NCI-H146 treated with DMSO at 0.1 percent for 48 hours (cell line): ENCODE data around the gene B3GALT5.
"Not testable (repeated sequence)": the region's sequence is repeated elsewhere in the genome, so short reads cannot be mapped to it uniquely, and the experiment has no call there.

ENCODE experiments used
- DNase-seq: peaks from one replicate; lab custom pipeline; 2025; ENCODE audit not compliant: unreplicated experiment; lab: John Stamatoyannopoulos, UW

B3GALT5 gene

DNA sequence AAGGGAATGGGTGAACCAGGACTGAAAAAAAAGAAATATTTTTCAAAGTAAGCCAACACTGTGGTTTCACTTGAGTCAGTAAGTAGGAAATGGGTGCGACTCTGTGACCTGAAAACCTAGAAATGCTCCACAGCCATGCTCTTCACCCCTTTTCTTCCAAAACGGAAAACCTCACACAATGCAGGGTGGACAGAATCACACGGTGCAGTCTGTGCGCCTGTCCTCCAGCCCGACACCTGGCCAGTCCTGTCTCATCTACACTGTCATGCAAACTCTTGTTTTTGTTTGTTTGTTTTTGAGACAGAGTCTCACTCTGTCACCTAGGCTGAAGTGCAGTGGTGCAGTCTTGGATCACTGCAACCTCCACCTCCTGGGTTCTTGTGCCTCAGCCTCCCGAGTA lies 53.3 kb downstream of the B3GALT5 start:
- no peak for DNase-seq

DNA sequence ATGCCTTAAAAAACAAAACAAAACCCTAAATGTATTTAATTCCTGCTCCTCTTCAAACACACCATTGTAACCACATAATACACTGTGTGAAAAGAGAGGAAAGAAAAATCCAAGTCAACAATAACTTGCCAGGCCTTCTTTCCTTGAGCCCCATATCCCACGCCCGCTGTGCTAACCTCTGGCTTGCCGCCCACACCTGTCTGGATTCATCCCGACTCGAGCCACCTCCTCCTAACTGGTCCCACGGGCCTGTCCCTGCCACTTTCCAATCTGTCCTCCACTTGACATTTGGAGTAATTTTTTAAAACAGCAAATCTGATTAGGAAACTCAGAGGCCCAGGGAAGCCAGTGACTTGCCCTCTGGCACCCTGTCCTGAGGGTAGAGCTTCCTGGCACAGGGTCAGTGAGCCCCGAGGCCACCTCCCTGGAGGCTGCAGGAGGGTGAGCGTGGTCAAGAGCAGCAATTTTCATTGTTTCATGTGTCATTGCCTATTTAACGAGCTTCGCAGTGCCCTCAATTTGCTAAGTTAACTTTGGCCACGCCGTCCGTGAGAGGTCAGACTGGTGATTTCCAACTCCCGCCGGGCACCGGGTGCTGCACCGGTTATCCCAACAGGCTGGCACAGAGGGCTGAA lies 54.1 kb downstream of the B3GALT5 start:
- DNase-seq = no peak

DNA sequence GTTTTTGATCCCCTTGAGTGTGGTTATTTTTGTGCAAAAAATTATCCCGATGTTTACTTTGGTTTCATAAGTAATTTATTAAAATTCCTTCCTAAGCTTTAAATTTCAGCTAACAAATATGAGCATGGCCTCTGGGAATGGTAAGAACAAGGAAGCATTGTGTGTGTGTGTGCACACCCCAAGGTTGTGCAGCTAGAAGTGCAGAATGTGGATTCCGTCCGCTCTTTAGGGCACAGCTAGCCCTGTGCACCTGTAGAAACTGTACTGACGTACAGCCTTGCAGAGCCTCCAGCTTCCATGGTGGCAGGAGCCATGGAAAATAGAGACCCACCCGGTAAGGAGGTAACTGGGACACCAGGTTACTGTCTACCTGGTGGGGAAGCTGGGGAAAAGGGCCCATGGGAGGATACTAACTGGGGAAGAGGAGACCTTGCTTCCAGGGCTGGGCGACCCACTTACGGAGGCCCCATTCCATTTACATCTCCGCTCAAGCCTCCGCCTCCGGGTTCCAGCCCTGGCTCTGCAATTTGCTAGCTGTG lies 54.7 kb downstream of the B3GALT5 start:
- no peak for DNase-seq

DNA sequence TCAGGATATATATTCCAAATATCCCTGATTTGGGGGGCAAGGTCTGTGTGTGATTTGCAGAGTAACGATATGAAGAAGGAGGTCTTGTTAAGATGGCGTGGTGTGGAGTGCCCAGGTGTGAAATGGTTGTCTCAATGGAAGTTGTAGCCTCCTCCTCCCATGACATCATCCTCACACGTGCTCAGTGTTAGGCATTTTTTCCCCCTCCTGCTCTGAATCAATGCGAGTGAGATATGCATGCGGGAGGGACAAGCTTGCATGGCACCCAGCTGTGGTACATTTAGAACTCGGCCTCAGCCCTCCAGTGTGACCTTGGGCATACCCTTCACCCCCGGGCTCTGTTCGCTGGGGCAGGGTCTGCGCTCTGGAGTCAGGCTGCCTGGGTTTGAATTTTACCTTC lies 55.6 kb downstream of the B3GALT5 start:
- DNase-seq = no peak

DNA sequence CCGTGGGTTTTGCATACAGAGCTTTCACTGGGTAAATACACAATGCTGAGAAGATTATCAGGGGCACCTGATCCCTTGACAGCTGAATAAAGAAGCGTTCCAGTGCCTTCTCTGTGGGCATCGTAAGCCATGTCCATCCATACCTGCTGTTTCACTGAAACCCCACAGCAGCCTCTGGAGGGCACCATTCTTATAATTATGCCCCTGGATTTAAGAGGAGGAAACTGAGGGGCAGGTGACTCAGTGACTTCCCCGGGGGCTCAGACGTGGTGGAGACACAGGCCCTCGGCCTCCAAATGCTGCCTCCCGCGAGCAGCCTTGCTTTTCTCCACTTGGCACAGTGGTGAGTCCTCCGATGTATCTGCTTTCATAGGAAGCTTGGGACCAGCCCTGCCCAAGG lies 56.7 kb downstream of the B3GALT5 start:
- no peak for DNase-seq

DNA sequence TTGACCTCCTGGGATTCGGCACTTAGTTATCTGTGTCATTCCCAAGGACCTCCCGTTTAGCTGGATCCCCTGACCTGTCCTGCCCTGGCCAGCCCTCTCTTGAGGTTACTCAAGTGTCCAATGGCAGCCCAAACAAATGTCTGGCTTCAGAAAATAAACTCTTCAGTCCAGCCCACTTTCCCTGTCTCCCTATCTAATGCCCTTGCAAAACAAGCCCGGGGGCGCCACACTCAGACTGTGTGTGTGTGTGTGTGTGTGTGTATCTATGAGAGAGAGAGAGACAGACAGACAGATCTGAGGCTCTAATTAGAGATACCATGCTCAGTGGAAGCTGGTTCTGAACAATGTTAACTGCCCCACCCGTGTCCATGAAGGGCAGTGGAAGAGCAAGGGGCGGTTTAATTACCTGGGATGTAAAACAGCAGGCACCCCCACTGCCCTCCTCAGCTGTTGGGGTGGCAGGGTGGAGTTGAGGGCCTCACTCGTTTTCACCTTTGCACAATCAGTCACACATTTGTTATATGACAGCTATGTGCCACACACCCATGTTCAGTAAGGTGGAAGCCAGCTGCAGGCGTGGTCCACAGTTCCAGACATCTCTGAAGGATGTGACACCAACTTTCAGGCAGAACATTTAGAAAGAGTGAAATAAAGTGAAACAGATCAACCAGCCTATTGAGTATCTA lies 57.4 kb downstream of the B3GALT5 start:
- no peak for DNase-seq

DNA sequence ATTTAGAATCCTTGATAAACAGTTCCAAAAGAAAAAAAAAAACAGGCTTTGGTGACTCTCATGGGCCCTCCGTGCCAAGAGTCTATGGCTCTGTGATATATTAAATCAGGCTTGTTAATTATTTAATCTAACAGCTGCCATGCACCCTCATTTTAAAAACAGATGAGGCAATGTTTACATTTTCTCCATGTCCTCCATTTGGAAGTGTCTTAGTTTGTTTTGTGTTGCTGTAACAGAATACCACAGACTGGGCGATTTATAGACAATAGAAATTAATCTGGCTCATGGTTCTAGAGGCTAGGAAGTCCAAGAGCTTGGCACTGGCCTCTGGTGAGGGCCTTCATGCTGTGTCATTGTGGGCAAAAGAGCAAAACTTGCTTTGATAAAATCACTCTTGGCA lies 58.0 kb downstream of the B3GALT5 start:
- no peak for DNase-seq

DNA sequence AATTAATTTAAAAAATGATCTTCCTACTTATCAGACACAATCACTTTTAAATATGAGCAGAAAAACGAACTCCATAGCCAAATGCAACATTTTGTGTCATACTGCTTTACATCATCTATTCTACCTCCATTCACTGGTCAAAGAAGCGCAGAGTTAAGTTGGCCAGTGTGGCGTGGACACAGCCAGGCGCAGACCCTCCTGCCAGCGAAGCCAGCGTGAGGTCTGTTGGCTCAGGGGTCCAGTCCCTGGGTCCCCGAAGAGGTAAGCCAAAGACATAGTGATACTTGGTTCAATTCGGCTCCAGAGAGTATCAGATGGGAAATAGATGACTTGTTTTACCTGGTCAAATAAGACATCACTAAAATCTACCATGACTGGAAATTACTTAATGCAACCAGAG lies 59.2 kb downstream of the B3GALT5 start:
- DNase-seq = no peak

DNA sequence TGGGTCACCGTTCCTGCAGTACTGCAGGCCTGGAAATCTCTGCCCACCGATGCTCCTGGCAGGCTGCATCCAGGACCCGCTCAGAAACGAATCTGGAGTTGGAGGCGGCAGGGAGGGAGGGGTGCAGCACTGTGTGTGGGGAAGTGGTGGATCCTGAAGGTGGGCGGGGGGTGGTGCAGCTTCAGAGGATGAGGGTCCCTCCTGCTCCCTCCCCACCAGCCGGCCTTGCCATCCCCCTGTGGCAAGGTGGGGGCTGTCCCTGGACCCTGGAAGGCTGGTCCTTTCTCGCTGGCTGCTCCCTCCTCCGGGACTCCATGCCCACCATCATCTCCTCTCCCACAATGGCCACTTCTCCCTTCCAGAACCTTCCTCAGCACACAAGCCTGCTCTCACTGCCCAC lies 60.4 kb downstream of the B3GALT5 start:
- DNase-seq = no peak

DNA sequence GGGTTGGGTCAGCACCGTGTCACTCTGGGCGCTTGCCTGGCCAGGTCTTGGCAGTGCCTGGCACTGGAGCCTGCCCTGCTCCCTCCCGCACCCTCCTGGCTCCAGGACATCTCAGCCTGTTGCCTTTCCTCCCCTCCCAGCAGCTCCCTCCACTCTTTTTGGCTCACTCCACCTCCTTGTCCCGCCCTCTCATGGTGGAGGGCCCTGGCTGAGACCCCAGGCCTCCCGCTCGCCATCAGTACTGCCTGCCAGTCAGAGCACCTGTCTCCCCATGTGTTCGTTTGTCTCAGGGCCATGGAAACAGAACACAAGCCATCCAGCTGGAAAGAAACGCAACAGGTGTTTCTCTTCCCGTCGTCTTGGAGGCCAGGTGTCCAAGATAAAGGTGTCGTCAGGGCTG lies 61.0 kb downstream of the B3GALT5 start:
- peak; percentile 8 for DNase-seq

DNA sequence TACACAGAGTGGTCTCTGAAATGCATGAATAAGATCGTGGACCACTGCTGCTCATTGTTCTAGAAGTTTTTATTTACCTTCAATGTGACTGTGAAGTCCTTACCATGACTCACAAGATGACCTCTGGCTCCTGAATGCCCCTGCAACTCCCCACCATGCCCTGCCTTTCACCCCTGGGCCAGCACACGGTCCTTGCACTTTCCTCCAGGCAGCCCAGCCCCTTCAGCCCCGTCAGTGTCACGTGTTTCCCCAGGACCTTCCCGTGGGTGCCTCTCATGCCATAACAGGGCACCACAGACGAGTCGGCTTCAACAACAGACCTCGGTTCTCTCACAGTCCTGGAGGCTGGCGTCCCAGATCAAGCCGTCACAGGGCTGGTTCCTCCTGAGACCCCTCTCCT lies 62.1 kb downstream of the B3GALT5 start:
- DNase-seq = no peak

DNA sequence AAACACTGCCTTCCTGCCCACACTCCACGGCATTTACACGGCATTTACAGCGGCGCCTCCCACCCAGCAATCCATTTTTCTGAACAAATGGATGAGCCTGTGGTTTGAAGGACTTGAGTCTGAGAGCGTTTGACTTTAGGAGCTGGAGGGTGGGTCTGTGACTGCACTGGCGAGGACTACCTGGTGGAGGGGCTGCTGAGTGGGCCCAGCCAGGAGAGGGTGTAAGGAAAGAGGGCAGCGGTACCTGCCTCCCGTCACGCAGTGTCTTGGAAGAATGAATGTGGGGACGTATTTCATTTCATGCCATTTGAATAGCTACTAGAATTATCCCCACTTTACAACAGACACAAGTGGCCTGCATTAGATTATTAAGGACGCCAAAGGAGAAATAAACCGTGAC lies 62.9 kb downstream of the B3GALT5 start:
- DNase-seq = peak; percentile 44

DNA sequence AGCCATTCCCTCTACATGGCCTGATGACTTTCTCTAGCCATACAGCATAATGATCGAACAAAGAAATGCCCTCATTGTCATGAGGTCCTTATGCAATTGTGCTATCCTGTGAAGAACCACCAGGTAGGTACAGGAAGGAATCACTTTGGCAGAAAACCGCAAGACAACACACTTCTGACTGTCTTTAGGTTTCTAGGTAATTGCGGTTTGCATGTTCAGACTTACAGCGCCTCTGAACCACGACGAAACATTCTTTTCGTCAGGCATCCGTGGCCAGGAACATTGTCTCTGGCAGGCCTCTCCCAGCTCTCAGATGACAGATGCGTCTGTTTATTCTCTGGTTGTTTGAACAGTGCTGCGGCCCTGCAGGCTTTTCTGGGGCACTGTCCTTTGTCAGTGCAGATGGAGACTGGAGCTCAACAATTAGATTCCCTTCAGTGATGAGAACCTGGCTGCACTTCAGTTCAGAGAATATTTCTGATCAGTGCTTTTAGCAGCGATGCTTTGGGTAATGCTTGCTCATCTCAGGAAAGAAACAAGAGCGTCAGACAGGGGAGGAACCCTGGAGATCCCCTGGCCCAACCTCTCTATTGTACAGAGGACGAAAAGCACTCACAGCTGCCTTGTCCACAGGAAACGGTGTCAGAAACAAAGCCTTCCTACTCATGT lies 63.4 kb downstream of the B3GALT5 start:
- peak; percentile 93 for DNase-seq

DNA sequence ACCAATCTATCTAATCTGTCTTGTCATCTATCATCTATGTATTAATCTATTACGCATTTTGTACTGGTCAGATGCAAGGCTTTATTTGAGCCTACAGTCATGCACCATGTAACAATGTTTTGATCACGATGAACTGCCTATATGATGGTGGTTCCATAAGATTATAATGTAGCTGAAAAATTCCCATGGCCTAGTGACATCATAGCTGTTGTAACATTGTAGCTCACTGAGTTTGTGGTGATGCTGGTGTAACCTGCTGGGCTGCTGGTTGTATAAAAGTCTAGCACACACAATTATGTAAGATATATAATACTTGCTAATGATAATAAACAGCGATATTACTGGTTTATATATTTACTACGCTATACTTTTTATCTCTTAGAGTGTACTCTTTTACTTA lies 67.5 kb downstream of the B3GALT5 start:
- no peak for DNase-seq

DNA sequence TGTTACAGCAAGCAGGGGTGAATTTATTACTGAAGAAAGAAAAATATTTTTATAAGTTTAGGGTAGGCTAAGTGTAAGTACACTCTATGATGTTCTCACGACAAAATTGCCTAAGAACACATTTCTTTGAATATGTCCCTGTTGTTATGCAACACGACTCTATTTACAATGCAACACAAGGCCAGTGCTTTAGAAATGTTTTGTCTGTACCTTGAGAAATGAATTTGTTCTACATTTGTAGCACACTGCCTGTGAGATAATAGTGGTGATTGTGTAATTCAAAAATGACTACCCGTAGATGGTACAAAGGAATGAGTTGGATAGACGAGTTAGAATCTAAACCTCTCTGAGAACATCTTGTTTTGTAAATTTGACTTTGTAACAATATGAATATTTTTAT lies 68.5 kb downstream of the B3GALT5 start:
- no peak for DNase-seq

DNA sequence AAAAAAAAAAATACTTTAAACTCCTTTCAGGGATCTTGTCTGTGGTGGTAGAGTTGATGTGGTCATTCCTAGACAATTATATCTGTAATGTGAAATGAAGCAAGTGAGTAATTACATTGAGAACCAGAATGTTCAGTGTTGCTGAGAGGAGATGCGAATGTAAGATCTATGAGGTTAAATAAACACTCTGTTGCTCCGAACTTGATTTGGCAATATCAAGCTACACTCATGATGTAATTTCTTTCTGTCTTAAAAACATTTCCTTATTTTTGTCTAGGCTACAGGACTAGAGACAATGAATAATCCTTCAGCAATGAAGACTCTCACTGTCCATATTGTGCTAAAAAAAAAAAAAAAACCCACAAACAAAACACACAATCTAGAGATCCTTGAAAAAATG lies 69.1 kb downstream of the B3GALT5 start:
- DNase-seq = no peak

DNA sequence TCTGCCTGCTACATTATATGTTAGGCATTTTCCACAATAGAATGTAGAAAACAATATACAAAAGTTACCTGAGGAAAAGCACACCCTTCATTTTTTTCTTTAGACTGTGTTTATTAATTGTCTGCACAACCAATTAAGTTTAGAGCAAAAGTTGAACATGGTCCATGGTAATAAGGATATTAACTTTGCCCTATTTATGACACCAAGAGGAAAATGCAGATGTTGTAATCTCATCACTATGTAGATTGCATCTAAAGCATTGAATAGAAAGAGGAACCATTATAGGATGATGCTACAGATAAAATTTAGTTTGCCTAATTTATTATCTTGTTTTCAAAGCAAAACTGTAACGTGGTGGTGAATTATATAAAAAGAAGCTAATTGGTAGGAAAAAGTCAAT lies 72.5 kb downstream of the B3GALT5 start:
- no peak for DNase-seq

DNA sequence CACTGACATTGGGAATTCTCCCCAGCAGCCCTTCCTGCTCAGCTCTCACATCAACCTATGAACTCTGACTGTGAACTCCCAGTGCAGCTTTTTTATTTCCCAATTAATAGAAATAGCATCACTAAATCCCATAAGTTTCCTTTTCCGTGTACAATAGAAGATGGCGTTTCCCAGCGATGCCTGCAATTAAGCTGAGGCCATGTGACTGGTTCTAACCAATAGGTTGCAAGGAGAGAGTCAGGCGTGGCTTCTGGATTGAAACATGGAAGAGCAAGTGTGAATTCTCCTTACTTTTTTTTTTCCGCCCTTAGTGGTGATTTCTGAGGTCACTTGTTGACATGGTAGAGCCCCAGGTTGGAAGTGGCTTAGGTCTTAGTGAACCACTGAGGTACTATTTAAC lies 73.3 kb downstream of the B3GALT5 start:
- no peak for DNase-seq

DNA sequence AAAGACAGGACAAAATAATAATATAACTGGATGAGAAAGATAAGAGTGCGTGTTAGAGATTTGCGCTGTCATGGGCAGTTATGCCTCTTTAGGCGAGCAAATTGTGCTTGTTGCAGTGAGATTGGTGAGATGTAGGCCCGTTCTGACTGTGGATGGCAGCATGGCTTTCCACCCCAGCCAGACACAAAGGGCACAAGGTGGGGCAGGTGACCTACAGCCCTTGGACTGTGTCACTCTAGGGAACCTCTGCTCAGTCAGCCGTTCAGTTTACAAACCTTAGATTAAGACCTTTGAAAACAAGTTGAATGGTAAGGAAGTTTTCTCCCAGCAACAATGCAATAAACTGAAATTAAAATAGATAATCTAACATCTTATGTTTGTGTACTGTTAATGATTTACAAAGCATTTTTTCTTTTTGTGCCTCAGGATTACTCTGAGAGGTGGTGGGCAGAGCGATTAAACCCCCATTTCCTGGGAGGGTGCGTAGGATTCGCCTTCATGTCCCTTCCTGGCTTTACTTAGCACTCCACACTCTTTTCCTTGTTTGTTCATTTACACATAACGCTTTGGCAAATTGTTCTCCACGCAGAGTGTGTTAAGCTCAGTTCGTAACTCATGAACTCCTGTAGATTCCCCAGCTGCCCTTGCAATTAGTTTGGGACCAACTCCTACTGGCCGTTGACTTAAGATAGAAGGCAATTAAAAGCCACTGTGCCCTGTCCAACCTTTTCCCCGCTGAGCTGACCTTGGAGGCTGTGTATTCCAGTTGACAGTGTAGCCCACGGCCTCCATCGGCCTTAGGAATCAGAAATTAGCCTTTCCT lies 74.1 kb downstream of the B3GALT5 start:
- no peak for DNase-seq

DNA sequence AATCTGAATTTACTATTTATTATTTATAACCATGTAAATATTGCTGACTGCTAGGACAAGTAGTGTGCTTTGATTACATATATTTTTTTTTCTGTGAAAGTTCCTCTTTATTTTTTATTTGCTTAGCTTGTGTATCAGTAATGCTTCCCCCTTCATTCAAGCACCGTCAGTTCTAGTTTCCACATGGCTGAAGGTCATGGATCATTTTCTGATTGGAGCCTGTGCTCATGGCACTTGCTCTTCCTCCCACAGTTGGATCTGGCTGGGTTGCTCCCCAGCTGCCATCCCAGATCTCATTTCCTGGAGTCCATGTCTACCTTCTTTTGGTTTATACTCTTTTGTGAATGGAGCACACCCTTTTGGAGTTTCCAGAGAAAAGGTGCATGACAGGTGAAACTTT lies 75.3 kb downstream of the B3GALT5 start:
- no peak for DNase-seq

DNA sequence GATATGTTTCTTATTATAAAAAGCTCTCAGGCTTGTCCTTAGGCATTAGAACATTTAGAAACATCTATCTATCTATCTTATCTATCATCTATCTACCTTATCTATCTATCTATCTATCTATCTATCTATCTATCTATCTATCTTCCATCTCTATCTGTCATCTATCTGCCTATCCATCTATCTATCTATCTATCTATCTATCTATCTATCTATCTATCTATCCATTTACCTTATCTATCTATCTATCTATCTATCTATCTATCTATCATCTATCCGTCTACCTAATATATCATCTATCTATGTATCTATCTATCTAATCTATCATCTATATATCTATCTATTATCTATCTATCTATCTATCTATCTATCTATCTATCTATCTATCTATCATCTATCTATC lies 77.1 kb downstream of the B3GALT5 start:
- DNase-seq = not testable (repeated sequence)
